Dendritic cell treated with granulocyte-macrophage colony-stimulating factor and Interleukin-4, amounts not matched to agents 40 ng/mL and 50 ng/mL, for 4 days (primary cell): ENCODE data around the gene TMEM147.
A peak's percentile ranks its signal among the peaks of the same experiment; 100 is the strongest.

Source experiments
- H3K27ac Mint-ChIP-seq: one replicate; pipeline ENCODE4 v1.8.0; 2022; ENCODE audit warnings: mild to moderate bottlenecking, mixed read lengths
- H3K27me3 Mint-ChIP-seq: one replicate; pipeline ENCODE4 v1.8.0; 2022; ENCODE audit warnings: mild to moderate bottlenecking, mixed read lengths
- H3K36me3 Mint-ChIP-seq: one replicate; pipeline ENCODE4 v1.8.0; 2022; ENCODE audit warnings: low read depth, mixed read lengths
- H3K4me1 Mint-ChIP-seq: one replicate; pipeline ENCODE4 v1.8.0; 2022; ENCODE audit warnings: low read depth, mixed read lengths
- H3K4me3 Mint-ChIP-seq: one replicate; pipeline ENCODE4 v1.8.0; 2022; ENCODE audit warnings: mild to moderate bottlenecking, moderate library complexity, mixed read lengths
- H3K9me3 Mint-ChIP-seq: one replicate; pipeline ENCODE4 v1.8.0; 2022; ENCODE audit warnings: mixed read lengths
- intact Hi-C: fragments of 100-400 bp; cut with micrococcal nuclease; formaldehyde crosslinking; loops from one replicate; pipeline ENCODE4 v1.15.0; 2022

Gene TMEM147

DNA sequence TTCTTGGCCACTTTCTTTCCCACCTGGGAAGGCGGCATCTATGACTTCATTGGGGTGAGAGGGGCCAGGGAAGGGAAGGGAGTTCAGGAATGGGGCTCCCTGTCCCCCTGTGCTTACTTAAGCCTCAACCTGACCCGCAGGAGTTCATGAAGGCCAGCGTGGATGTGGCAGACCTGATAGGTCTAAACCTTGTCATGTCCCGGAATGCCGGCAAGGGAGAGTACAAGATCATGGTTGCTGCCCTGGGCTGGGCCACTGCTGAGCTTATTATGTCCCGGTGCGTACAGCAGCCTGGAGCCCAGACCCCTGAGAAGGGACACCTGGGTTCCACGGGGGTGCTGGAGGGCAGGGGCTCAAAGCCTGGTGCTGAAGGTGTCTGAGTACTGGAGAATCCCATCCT is 1.1 kb downstream of the TMEM147 start:
- peaks cover 54% of the 10 kb centered on the region for H3K36me3 Mint-ChIP-seq
- H3K27ac Mint-ChIP-seq = peak overlapping the region; percentile 90
- H3K27me3 Mint-ChIP-seq = no peaks in the 10 kb centered on the region
- H3K4me3 Mint-ChIP-seq = peak overlapping the region; percentile 90
- no peaks in the 10 kb centered on the region for H3K9me3 Mint-ChIP-seq
- peaks cover 45% of the 10 kb centered on the region for H3K4me1 Mint-ChIP-seq
- intact Hi-C loops = no loop called here

- no peak overlapping the region for H3K4me3 Mint-ChIP-seq
- H3K27me3 Mint-ChIP-seq = peaks cover 2% of the 10 kb centered on the region
- peaks cover 47% of the 10 kb centered on the region for H3K36me3 Mint-ChIP-seq
- H3K9me3 Mint-ChIP-seq = no peaks in the 10 kb centered on the region
- H3K4me1 Mint-ChIP-seq = peaks cover 34% of the 10 kb centered on the region
- intact Hi-C loops = no loop called here
- H3K27ac Mint-ChIP-seq = no peak overlapping the region
Measured at GRCh38 chr19:35549174-35549788, 3.9 kb downstream of the TMEM147 start.

GRCh38 chr19:35549879-35550523 is 4.6 kb downstream of the TMEM147 start:
- intact Hi-C loops = no loop called here
- no peak overlapping the region for H3K27ac Mint-ChIP-seq
- peaks cover 47% of the 10 kb centered on the region for H3K36me3 Mint-ChIP-seq
- H3K9me3 Mint-ChIP-seq = no peaks in the 10 kb centered on the region
- no peak overlapping the region for H3K4me3 Mint-ChIP-seq
- H3K27me3 Mint-ChIP-seq = peaks cover 7% of the 10 kb centered on the region
- H3K4me1 Mint-ChIP-seq = peaks cover 30% of the 10 kb centered on the region

- Mint-ChIP-seq H3K4me3 (no peak overlapping the region), H3K36me3 (peaks cover 47% of the 10 kb centered on the region), H3K27ac (no peak overlapping the region), H3K9me3 (no peaks in the 10 kb centered on the region), H3K4me1 (peaks cover 27% of the 10 kb centered on the region), H3K27me3 (peaks cover 18% of the 10 kb centered on the region)
- intact Hi-C loops = no loop called here
Measured at GRCh38 chr19:35551091-35551810, 5.8 kb downstream of the TMEM147 start.

DNA sequence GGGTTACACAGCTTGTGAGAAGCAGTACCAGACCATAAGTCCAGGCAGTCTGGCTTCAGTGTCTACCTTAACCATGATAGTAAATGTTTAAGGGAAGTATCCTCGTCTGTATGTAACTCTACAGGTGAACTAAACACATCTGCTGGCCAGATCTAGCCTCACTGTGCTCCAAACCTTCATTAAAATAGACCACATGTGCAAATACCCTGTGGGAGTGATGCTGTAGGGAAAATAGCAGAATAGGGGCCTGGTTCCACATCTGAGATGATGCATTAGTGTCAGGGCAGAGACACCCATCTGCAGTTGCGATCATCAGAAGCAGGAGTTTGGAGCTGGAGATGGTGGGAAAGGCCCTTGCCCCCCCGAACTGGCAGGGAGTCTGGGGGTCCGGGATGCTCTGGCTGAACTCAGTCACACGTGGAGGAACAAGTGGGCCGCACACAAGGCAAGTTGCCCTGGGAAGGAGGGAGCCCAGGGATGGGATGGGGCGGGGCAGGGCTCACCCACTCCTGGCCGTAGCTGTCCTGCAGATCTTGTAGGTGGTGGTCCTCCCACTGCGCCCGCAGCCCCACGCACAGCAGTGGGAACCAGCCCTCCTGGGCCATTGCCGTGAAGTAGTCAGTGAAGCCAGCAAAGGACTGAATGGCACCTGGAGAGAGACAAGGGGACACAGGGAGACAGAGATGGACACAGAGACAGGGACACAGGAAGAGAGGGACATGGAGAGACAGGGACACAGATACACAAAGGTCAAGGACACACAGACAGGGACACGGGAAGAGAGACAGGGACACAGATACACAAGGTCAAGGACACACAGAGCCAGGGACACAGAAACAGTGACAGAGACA is 7.3 kb downstream of the TMEM147 start:
- intact Hi-C loops = no loop called here
- Mint-ChIP-seq H3K9me3 (no peaks in the 10 kb centered on the region), H3K4me1 (peaks cover 18% of the 10 kb centered on the region), H3K36me3 (peaks cover 32% of the 10 kb centered on the region), H3K27me3 (peaks cover 30% of the 10 kb centered on the region), H3K4me3 (no peak overlapping the region), H3K27ac (peak overlapping the region; percentile 1)

- H3K36me3 Mint-ChIP-seq = peaks cover 25% of the 10 kb centered on the region
- peaks cover 19% of the 10 kb centered on the region for H3K4me1 Mint-ChIP-seq
- intact Hi-C loops = no loop called here
- no peaks in the 10 kb centered on the region for H3K9me3 Mint-ChIP-seq
- H3K4me3 Mint-ChIP-seq = no peak overlapping the region
- H3K27ac Mint-ChIP-seq = peak overlapping the region; percentile 1
- peaks cover 35% of the 10 kb centered on the region for H3K27me3 Mint-ChIP-seq
Measured at GRCh38 chr19:35553385-35554000, 8.1 kb downstream of the TMEM147 start.

DNA sequence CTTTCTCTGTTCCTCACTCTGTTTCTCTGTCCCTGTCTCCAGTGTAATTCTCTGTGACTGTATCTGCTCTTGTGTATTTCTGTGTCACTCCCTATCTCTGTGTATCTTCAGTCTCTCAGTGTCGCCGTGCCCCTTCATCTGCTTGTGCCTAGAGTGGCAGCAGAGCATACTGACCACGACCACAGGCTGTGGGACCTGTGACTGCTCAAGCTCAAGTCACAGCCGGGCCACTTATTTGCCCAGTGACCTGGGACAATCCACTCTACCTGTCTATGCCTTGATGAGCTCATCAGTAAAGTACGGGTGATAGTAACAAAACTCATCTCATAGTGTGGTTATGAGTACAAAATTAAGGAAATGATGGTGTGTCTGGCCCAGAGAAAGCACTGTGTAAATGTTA is 8.7 kb downstream of the TMEM147 start:
- H3K4me1 Mint-ChIP-seq = peaks cover 13% of the 10 kb centered on the region
- no peak overlapping the region for H3K27ac Mint-ChIP-seq
- intact Hi-C loops = no loop called here
- no peak overlapping the region for H3K4me3 Mint-ChIP-seq
- H3K9me3 Mint-ChIP-seq = no peaks in the 10 kb centered on the region
- H3K36me3 Mint-ChIP-seq = peaks cover 19% of the 10 kb centered on the region
- H3K27me3 Mint-ChIP-seq = peaks cover 41% of the 10 kb centered on the region

DNA sequence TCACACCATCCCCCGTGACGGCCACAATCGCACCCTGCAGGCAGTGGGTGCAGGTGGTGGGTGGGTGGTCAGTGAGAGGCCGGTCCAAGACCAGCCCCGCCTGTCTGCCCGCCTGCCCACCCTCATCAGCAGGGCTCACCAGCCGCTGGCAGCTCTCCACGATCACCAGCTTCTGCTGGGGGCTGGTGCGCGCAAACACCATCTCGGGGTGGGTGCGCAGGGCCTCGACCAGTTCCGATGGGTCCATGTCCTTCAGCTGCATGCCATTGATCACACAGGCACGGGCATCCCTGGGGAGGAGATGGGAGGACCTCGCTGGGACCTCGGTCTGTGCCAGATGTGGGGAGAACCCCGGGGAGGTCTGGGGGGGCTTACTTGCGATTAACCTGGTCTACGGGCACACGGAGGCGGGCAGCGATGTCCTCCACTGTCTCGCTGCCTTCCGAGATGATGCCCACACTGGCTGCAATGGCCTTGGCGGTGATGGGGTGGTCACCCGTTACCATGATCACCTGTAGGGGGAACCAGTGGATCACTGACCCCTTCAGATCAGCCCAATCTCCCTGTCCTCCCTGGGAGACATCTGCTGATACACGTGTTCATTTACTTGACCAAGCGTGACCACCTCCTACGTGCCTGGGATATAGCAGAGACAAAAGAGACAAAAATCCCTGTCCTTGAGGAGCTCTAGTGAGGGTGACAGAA is 10.0 kb downstream of the TMEM147 start:
- no peaks in the 10 kb centered on the region for H3K9me3 Mint-ChIP-seq
- H3K27ac Mint-ChIP-seq = no peak overlapping the region
- H3K27me3 Mint-ChIP-seq = peaks cover 55% of the 10 kb centered on the region
- H3K36me3 Mint-ChIP-seq = peaks cover 8% of the 10 kb centered on the region
- intact Hi-C loops = no loop called here
- H3K4me1 Mint-ChIP-seq = peaks cover 9% of the 10 kb centered on the region
- no peak overlapping the region for H3K4me3 Mint-ChIP-seq

DNA sequence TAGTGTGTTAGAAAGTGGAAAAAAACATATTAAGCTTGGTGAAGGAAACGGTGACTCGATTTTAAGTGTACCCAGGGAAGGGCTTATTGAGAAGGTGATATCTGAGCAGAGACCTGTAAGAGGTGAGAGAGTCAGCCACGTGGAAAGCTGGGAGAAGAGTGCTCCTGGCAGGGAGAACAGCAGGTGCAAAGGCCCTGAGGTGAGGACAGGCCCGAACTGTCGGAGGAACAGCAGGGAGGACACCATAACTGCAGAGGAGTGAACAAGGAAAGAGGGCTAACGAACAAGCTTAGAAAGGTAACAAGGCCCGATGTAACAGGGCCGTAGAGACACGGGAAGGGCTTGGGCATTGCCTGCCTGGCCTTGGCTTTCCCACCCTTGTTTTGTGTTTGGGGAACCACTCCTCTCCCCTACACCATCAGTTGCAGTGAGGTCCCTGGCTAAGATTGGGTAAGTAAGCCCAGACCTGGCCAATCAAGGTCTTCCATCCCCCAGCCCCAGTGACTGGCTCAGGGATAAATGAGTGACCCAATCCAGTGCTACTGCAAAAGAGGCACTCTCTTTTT is 10.7 kb downstream of the TMEM147 start:
- Mint-ChIP-seq H3K4me3 (no peak overlapping the region), H3K36me3 (peaks cover 2% of the 10 kb centered on the region), H3K4me1 (peaks cover 9% of the 10 kb centered on the region), H3K27ac (no peak overlapping the region), H3K27me3 (peaks cover 60% of the 10 kb centered on the region), H3K9me3 (no peaks in the 10 kb centered on the region)
- intact Hi-C loops = no loop called here

DNA sequence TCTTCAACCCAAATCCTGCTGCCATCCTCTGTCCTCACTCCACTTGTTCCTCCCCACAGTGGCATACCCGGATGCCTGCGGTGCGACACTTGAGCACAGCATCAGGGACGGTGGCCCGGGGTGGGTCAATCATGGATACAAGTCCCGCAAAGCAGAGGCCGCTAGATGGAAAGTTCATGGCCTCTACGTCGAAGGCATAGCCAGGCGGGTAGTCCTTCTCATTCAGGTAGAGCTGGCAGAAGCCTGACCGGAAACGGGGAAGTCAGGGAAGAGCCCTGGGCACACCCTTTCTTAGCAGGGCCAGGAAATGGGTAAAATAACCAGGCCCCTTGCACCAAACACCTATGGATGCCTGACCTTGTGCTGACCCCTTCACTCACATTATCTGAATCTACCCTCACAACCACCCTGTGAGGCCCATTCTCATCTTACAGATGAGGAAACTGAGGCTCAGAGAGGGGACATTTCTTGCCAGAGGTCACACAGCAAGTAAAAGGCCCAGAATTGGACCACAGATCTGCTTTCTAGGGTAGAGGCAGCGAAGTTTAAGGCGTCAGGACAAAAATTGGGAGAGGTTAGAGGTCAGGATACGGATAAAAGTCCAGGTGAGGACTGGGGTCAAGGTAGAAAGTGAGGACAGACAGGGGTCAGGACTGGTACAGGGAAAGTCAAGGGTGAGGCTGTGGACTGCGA is 11.6 kb downstream of the TMEM147 start:
- no peaks in the 10 kb centered on the region for H3K36me3 Mint-ChIP-seq
- peaks cover 9% of the 10 kb centered on the region for H3K4me1 Mint-ChIP-seq
- peaks cover 65% of the 10 kb centered on the region for H3K27me3 Mint-ChIP-seq
- no peak overlapping the region for H3K27ac Mint-ChIP-seq
- no peak overlapping the region for H3K4me3 Mint-ChIP-seq
- no peaks in the 10 kb centered on the region for H3K9me3 Mint-ChIP-seq
- intact Hi-C loops = no loop called here

- no peak overlapping the region for H3K27ac Mint-ChIP-seq
- H3K9me3 Mint-ChIP-seq = no peaks in the 10 kb centered on the region
- intact Hi-C loops = no loop called here
- no peaks in the 10 kb centered on the region for H3K36me3 Mint-ChIP-seq
- peak overlapping the region; percentile 73 for H3K4me3 Mint-ChIP-seq
- H3K4me1 Mint-ChIP-seq = peaks cover 9% of the 10 kb centered on the region
- H3K27me3 Mint-ChIP-seq = peaks cover 72% of the 10 kb centered on the region
Measured at GRCh38 chr19:35557539-35558399, 12.3 kb downstream of the TMEM147 start.
